Tibial nerve (tissue), 4 donors: ENCODE data around the gene PODXL. TPM values are rescaled to one million over a fixed set of nuclear protein-coding genes. Genes with fewer than 3 reads are reported as not detected.

Experiments
- DNase-seq, 2 donors: peaks; one replicate each; pipeline ENCODE4 v3.0.0-alpha.2; 2019; ENCODE audit warnings: low spot score in 2 of 2
- H3K27ac ChIP-seq, 4 donors: fragments of 200-600 bp; sonication (generic) in 3 of 4; one replicate each; pipeline ENCODE4 v1.5.1; 2017 to 2019; ENCODE audit warnings: mild to moderate bottlenecking in 1 of 4
- H3K27me3 ChIP-seq, 2 donors: fragments of 200-600 bp; sonication (generic) in 1 of 2; one replicate each; pipeline versions ENCODE4 v1.5.1 to v1.6.0; 2017 to 2019
- H3K36me3 ChIP-seq, 3 donors: fragments of 200-600 bp; sonication (generic); one replicate each; pipeline ENCODE4 v1.5.1; 2018 to 2019
- H3K4me1 ChIP-seq, 4 donors: fragments of 200-600 bp; sonication (generic) in 3 of 4; one replicate each; pipeline ENCODE4 v1.5.1; 2017 to 2019
- H3K4me3 ChIP-seq, 4 donors: fragments of 200-600 bp; sonication (generic) in 3 of 4; one replicate each; pipeline ENCODE4 v1.5.1; 2017 to 2019; ENCODE audit warnings: mild to moderate bottlenecking in 1 of 4, moderate library complexity in 1 of 4
- H3K9me3 ChIP-seq, 4 donors: fragments of 200-600 bp; sonication (generic) in 3 of 4; one replicate each; pipeline ENCODE4 v1.5.1; 2017 to 2019
- CTCF ChIP-seq, 5 experiments: fragments of 200-600 bp in 3 of 5; fragments of 450-650 bp in 2 of 5; sonication (generic) in 3 of 5; IDR thresholded peaks; one replicate each; pipeline ENCODE4 v1.5.1; 2016 to 2019; ENCODE audit warnings: antibody characterized with exemption in 5 of 5, mild to moderate bottlenecking in 3 of 5, moderate library complexity in 2 of 5
- EP300 ChIP-seq, 2 donors: sonication (generic); formaldehyde crosslinking; IDR thresholded peaks; one replicate each; pipeline ENCODE4 v1.6.1; 2017; ENCODE audit warnings: antibody characterized with exemption in 2 of 2, mild to moderate bottlenecking in 1 of 2
- POLR2A ChIP-seq, 2 donors: fragments of 450-650 bp; IDR thresholded peaks; one replicate each; pipeline ENCODE4 v1.6.1; 2017; ENCODE audit warnings: antibody characterized with exemption in 2 of 2, mild to moderate bottlenecking in 2 of 2, moderate library complexity in 2 of 2
- WGBS, 2 donors: methylation state at CpG; one replicate each; pipeline ENCODE4 v1.1.5; 2018; 5-methylcytosine and 5-hydroxymethylcytosine counted together
- total RNA-seq, 4 donors: library from RNA; depleted of rRNA; stranded (reverse); fragments of >200 nt; gene quantifications; one replicate each; pipeline ENCODE4 v1.1.0, GENCODE V29; 2016

PODXL gene
- total RNA-seq, 4 donors from 2014 or later = 12.1 to 40.8 (median 34.3) TPM

- peak overlapping the region in 1 of 4 donors; percentile 9 for H3K27ac ChIP-seq
- no peaks in the 10 kb centered on the region for H3K36me3 ChIP-seq
- H3K4me3 ChIP-seq = no peak overlapping the region
- TF ChIP-seq POLR2A (IDR thresholded peaks at IDR 0.05) (no peak), CTCF (IDR thresholded peaks at IDR 0.05) (no peak), EP300 (IDR thresholded peaks at IDR 0.05) (no peak)
- 86 to 90% methylated on average over 7 of the region's 7 CpGs for WGBS, 2 donors
- no peaks in the 10 kb centered on the region for H3K9me3 ChIP-seq
- peaks cover 0 to 17% (median 0%) of the 10 kb centered on the region in 4 donors for H3K4me1 ChIP-seq
- H3K27me3 ChIP-seq = no peaks in the 10 kb centered on the region
- DNase-seq = no peak
These were observed 17.6 kb downstream of the PODXL start for GRCh38 chr7:131538813-131539179.

- peak overlapping the region in 1 of 4 donors; percentile 9 for H3K27ac ChIP-seq
- no peaks in the 10 kb centered on the region for H3K36me3 ChIP-seq
- TF ChIP-seq EP300 (IDR thresholded peaks at IDR 0.05) (no peak), CTCF (IDR thresholded peaks at IDR 0.05) (no peak), POLR2A (IDR thresholded peaks at IDR 0.05) (no peak)
- no peaks in the 10 kb centered on the region for H3K9me3 ChIP-seq
- H3K27me3 ChIP-seq = no peaks in the 10 kb centered on the region
- DNase-seq = no peak
- H3K4me3 ChIP-seq = no peak overlapping the region
- H3K4me1 ChIP-seq = peaks cover 0 to 17% (median 0%) of the 10 kb centered on the region in 4 donors
- WGBS, 2 donors = 86 to 96% methylated on average over 10 to 13 of the region's 13 CpGs
These were observed 18.2 kb downstream of the PODXL start for GRCh38 chr7:131538071-131538812.

GRCh38 chr7:131537571-131537978 is 18.9 kb downstream of the PODXL start:
- no peak overlapping the region for H3K27ac ChIP-seq
- H3K4me1 ChIP-seq = peaks cover 0 to 16% (median 0%) of the 10 kb centered on the region in 4 donors
- H3K9me3 ChIP-seq = no peaks in the 10 kb centered on the region
- no peaks in the 10 kb centered on the region for H3K36me3 ChIP-seq
- 83 to 89% methylated on average over 12 of the region's 12 CpGs for WGBS, 2 donors
- DNase-seq = no peak
- no peaks in the 10 kb centered on the region for H3K27me3 ChIP-seq
- H3K4me3 ChIP-seq = no peak overlapping the region
- TF ChIP-seq CTCF (IDR thresholded peaks at IDR 0.05) (no peak), EP300 (IDR thresholded peaks at IDR 0.05) (no peak)

GRCh38 chr7:131536361-131536849 is 20.0 kb downstream of the PODXL start:
- no peak overlapping the region for H3K4me3 ChIP-seq
- H3K27me3 ChIP-seq = no peaks in the 10 kb centered on the region
- WGBS, 2 donors = 86 to 94% methylated on average over 7 of the region's 7 CpGs
- TF ChIP-seq POLR2A (IDR thresholded peaks at IDR 0.05) (no peak), CTCF (IDR thresholded peaks at IDR 0.05) (no peak), EP300 (IDR thresholded peaks at IDR 0.05) (no peak)
- peaks cover 0 to 13% (median 0%) of the 10 kb centered on the region in 4 donors for H3K4me1 ChIP-seq
- H3K36me3 ChIP-seq = no peaks in the 10 kb centered on the region
- no peak for DNase-seq
- H3K9me3 ChIP-seq = no peaks in the 10 kb centered on the region
- H3K27ac ChIP-seq = no peak overlapping the region
